ENCODE measurements around the gene RPS6KA5.

RPS6KA5 gene

GRCh38 chr14:90816681-90817436, 243.6 kb downstream of the RPS6KA5 start:
- Histone ChIP-seq H3K27me3 (ENCODE audit: insufficient read depth, low read depth, severe bottlenecking) (no peaks in the 10 kb centered on the region), H3K27ac (peak overlapping the region; percentile 70), H3K4me3 (ENCODE audit: low read depth, low read length) (peak overlapping the region; percentile 33), H3K36me3 (peaks cover 15% of the 10 kb centered on the region), H3K9me3 (ENCODE audit: severe bottlenecking) (no peaks in the 10 kb centered on the region)
- no peak for TF ChIP-seq CTCF (IDR thresholded peaks at IDR 0.05; ENCODE audit: low read depth, low read length)
- peak; percentile 22 for DNase-seq

- Histone ChIP-seq H3K27me3 (ENCODE audit: insufficient read depth, low read depth, severe bottlenecking) (no peaks in the 10 kb centered on the region), H3K4me3 (ENCODE audit: low read depth, low read length) (peak within 1 kb of the TSS; percentile 78), H3K9me3 (ENCODE audit: severe bottlenecking) (no peaks in the 10 kb centered on the region), H3K36me3 (peaks cover 15% of the 10 kb centered on the region), H3K27ac (peak within 1 kb of the TSS; percentile 100)
- peak; percentile 42; the same call in 1 of the 2 replicates for TF ChIP-seq CTCF (IDR thresholded peaks at IDR 0.05; ENCODE audit: low read depth, low read length)
- peak; percentile 63 for DNase-seq
These were observed 244.4 kb downstream of the RPS6KA5 start, which contains the start of gene TTC7B for GRCh38 chr14:90815822-90816662. Gene TTC7B (minus strand): TSS chr14:90816430. CDS start chr14:90816295, 135 bp downstream.

DNA sequence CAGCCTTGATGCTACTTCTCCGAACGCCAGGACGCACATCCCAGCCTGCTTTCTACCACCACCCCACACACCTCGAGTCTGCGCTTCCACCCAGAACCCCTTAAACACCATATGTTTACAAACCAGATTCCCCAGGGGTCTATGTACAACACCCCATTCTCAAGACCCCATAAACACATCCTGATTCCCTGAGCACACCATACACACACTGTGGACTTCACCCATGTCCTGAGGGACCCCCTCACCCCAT, 244.9 kb downstream of the RPS6KA5 start:
- H3K4me3 ChIP-seq (ENCODE audit: low read depth, low read length), result peak overlapping the region; percentile 78
- DNase-seq, result no peak
- H3K9me3 ChIP-seq (ENCODE audit: severe bottlenecking), result no peaks in the 10 kb centered on the region
- no peak for TF ChIP-seq CTCF (IDR thresholded peaks at IDR 0.05; ENCODE audit: low read depth, low read length)
- no peaks in the 10 kb centered on the region for H3K27me3 ChIP-seq (ENCODE audit: insufficient read depth, low read depth, severe bottlenecking)
- peaks cover 15% of the 10 kb centered on the region for H3K36me3 ChIP-seq
- peak overlapping the region; percentile 100 for H3K27ac ChIP-seq

GRCh38 chr14:90814806-90815571, 245.5 kb downstream of the RPS6KA5 start:
- peak overlapping the region; percentile 78 for H3K4me3 ChIP-seq (ENCODE audit: low read depth, low read length)
- no peak for DNase-seq

DNA sequence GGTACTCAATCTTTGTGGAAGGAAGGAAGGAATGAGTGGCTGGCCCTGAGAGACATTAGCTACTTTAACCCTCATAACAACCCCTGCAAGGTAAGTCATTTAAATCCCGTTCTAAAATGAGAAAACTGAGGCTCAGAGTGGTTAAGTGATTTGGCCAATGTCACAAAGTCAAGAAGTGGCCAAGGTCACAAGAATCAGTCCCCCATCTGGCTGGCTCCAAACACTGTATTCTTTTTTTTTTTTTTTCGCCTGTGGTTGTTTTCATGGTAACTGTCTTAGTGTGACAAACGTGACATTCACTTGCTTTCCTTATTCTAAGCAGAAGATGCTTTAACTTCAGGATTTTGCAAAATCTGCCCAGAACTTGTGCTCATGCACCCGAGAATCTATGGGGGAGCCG, 247.0 kb downstream of the RPS6KA5 start:
- H3K36me3 ChIP-seq, result peaks cover 16% of the 10 kb centered on the region
- peak overlapping the region; percentile 78 for H3K4me3 ChIP-seq (ENCODE audit: low read depth, low read length)
- TF ChIP-seq CTCF (IDR thresholded peaks at IDR 0.05; ENCODE audit: low read depth, low read length), result no peak
- H3K27ac ChIP-seq, result peak overlapping the region; percentile 100
- DNase-seq, result no peak
- no peaks in the 10 kb centered on the region for H3K9me3 ChIP-seq (ENCODE audit: severe bottlenecking)
- H3K27me3 ChIP-seq (ENCODE audit: insufficient read depth, low read depth, severe bottlenecking), result no peaks in the 10 kb centered on the region

More at GRCh38 chr14:90814806-90815571, 245.5 kb downstream of the RPS6KA5 start:
- Histone ChIP-seq H3K27me3 (ENCODE audit: insufficient read depth, low read depth, severe bottlenecking) (no peaks in the 10 kb centered on the region), H3K36me3 (peaks cover 15% of the 10 kb centered on the region), H3K9me3 (ENCODE audit: severe bottlenecking) (no peaks in the 10 kb centered on the region), H3K27ac (peak overlapping the region; percentile 100)
- TF ChIP-seq CTCF (IDR thresholded peaks at IDR 0.05; ENCODE audit: low read depth, low read length), result no peak

Measured in WERI-Rb-1 (cell line).